ENCODE results near the gene SETX. TPM values are rescaled to one million over a fixed set of nuclear protein-coding genes. Genes with fewer than 3 reads are reported as not detected.
"Not testable (repeated sequence)": the region's sequence is repeated elsewhere in the genome, so short reads cannot be mapped to it uniquely, and the experiment has no call there.

SETX gene
- total RNA-seq, 2 experiments from 2014 or later, result 35.8 to 36.5 TPM

DNA sequence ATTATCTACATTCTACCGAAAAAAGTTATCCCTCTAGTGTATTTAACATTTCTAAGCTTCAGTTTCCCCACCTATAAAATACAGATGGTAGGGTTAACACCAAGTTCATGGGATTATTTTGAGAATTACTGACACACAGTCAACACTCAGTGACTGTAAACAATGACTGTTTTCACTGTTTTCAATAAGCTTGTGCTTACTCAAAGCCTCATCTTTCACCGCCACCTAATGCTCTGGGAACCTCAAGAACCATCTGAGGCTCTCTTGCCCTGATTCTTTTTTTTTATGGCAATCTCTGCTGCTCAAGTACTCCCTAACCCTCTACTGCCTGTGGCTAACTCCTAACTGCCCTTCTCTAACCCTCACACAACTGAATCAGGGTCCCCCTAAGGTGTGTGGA, 59.6 kb downstream of the SETX start:
- ChIA-PET CTCF (interaction anchor here (0.9 to 1.9 kb wide), 2 partner anchors 26 to 55 kb away, joined by 4 read pairs; no protein-coding TSS in a partner anchor), POLR2A (interaction anchor here (1.1 kb wide), 1 partner anchor 60 kb away, joined by 3 read pairs; the partner anchor contains the start of gene SETX)

DNA sequence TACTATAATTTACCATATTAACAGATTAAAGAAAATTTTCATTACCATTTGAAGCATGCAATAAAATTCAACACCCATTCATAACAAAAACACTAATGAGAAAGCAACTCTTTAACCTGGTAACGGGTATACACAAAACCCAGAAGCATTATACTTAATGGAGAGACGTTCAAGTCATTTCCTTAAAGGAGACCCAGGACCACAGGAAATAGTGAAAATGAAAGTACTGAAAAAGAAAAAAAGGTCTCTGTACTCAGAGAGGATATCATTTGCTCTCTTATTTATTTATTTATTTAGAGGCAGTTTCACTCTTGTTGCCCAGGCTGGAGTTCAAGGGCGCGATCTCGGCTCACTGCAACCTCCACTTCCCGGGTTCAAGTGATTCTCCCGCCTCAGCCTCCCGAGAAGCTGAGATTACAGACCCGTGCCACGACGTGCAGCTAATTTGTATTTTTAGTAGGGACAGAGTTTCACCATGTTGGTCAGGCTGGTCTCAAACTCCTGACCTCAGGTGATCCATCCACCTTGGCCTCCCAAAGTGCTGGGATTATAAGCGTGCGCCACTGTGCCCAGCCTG, 61.6 kb downstream of the SETX start:
- POLR2A ChIA-PET, result no interaction called here

DNA sequence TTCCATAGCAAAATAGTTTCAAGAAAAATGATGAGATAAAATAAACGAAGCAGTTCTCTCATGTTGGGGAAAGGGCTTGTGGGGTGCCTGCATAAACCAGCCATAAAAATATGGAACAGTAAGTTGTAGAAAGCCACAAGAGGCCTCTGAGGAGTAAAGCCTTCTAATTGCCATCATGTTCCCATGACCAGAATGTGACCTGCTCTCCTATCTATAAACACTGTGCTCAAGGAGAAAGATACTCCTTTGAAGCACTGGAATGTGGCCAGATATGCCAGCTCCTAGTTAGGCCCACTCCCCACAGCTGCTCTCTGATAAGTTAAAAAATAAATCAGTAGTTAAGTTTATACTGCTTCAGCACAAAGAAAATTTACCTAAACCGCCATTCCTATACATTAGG, 65.8 kb downstream of the SETX start:
- ChIA-PET CTCF (no interaction called here), POLR2A (no interaction called here)

More for the DNA sequence above, 61.6 kb downstream of the SETX start:
- CTCF ChIA-PET, result interaction anchor here (0.7 kb wide), 1 partner anchor 133 kb away, joined by 3 read pairs; no protein-coding TSS in a partner anchor

DNA sequence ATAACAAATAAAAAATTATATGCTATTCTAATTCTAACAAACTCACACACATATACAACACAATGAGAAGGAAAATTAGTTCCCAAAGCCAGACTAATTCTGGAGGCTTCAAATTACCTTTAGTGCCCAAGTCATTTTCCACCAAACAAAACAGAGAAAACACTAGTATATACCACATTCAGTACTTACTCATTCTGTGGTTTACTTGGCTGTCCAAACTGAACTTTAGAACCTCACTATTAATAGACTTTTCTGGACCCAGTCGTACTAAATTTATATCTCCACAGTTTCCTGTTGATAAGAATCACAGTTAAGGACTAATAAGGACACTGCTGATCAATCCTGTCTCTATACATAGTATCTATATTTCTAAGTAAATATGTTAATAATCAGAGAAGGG, 66.4 kb downstream of the SETX start:
- ChIA-PET CTCF (no interaction called here), POLR2A (no interaction called here)

DNA sequence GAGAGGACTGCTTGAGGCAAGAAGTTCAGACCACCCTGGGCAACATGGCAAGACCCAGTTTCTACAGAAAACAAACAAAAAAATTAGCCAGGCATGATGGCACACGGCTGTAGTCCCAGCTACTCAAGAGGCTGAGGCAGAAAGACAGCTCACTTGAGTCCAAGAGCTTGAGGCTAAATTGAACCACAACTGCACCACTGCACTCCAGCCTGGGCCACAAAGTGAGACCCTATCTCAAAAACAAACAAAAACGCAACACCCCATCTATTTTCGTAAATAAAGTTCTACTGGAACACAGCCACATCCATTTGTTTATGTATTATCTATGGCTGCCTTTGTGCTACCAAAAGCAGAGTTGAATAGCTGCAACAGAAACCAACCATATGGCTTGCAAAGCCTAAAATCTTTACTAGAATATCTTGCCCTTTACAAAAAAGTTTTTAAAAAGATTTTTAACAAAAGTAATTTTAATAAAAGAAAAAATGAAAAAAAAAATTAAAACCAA, 67.5 kb downstream of the SETX start:
- ChIA-PET POLR2A (no interaction called here), CTCF (no interaction called here)

DNA sequence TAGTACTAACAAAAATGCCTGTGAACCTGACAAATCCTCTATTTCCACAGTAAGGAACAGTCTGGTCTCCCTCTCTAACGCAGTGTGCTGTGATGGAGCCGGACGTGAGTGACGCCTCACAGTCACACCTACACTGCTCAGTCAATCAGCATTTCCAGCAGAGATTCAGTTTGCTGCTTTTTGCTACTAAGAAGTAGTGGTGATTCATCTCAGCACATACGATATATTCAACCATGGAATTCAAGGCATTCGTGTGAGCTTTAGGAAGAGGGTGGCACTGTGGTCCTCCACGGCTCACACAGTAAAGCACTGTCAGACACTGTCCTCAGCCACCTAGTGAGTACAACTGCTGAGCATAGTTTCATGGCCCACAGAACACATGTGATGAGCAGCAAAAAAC, 70.9 kb downstream of the SETX start:
- ChIA-PET POLR2A (no interaction called here), CTCF (no interaction called here)

DNA sequence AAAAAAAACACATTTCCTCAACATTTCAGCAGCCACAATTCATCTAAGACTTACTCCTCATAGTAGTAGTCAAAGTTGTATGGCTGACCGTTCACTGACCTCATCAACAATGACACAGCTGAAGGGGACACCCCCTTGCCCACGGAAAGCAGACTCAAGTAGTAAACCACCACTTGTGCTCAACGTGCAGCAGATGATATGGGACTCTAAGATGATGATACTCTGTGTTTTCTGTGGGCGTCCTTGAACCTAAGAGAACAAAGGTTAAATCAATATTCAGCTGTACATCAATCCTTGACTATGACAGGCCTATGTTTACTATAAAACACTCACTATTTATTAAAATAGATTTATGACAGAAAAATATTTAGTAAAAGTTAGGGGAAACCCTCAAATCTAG, 71.6 kb downstream of the SETX start:
- POLR2A ChIA-PET, result no interaction called here
- CTCF ChIA-PET, result no interaction called here

DNA sequence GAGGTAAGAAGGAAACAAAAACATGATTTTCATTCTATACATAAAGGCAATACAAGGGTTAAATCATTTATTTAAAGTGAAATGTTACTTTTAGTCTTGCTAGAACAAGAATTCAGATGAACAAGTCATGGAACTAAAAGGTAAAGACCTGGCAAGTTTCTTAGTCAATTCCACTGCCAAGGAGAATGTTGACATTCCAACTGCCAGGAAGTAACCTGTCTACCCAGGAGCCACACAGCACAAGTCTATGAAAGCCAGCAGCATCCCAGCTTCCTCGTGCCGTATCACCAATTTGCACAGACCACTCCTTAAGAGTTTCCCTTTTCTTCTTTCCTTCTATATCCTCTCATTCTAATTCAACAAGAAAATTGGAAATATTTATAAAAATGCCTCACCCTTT, 79.9 kb downstream of the SETX start:
- ChIA-PET CTCF (interaction anchor here (1.4 to 2.5 kb wide), 2 partner anchors 16 to 22 kb away, joined by 3 to 9 read pairs; no protein-coding TSS in a partner anchor), POLR2A (interaction anchor here (0.6 kb wide), 1 partner anchor 17 kb away, joined by 3 read pairs; no protein-coding TSS in a partner anchor)

DNA sequence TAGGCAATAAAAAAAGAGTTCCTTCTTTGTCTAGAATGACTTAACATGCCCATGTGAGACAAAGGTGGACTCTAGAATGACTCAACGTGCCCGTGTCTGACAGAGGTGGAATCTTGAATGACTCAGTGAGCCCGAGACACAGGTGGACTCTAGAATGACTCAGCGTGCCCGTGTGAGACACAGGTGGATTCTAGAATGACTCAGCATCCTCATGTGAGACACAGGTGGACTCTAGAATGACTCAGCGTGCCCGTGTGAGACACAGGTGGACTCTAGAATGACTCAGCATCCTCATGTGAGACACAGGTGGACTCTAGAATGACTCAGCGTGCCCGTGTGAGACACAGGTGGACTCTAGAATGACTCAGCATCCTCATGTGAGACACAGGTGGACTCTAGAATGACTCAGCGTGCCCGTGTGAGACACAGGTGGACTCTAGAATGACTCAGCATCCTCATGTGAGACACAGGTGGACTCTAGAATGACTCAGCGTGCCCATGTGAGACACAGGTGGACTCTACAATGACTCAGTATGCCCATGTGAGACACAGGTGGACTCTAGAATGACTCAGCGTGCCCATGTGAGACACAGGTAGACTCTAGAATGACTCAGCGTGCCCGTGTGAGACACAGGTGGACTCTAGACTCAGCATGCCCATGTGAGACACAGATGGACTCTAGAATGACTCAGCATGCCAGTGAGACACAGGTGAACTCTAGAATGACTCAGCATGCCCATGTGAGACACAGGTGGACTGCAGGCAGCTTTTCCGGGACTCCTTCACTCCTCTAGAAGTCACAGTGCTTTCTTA, 84.9 kb downstream of the SETX start:
- CTCF ChIA-PET, result interaction anchor here (1.4 to 1.6 kb wide), 2 partner anchors 10 to 25 kb away, joined by 4 to 6 read pairs; no protein-coding TSS in a partner anchor
- POLR2A ChIA-PET, result not testable (repeated sequence)

DNA sequence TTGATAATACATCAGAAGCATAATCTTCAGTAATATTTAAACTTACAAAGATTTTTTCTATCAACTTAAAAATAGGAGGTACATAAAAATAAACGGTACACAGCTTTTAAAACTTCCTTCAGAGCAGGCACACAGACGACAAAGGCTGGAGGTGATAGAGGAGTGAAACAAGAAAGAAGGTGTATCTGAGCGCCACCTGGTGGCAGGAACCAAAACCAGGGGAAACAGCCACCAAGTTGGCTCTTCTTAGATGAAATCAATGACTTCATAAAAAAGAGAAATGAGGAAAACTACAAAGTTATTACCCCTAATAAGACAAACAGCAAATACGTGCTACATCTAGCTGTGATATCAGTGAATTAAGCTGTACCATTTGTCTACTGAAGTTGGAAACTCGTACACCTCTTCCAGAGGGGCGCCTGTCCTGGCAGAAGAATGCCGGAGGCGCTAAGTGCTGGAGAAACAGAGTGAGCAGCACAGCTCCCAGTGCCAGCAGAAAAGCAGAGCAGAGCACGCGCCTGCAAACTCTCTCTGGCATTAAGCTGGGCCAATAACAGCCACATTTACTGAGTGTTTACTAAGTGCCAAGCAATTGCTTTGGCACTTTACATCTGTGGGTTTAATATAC, 85.9 kb downstream of the SETX start:
- CTCF ChIA-PET, result interaction anchor here (0.6 to 1.9 kb wide), 6 partner anchors 9 to 506 kb away, joined by 3 to 6 read pairs (median 4); no protein-coding TSS in a partner anchor
- POLR2A ChIA-PET, result no interaction called here

DNA sequence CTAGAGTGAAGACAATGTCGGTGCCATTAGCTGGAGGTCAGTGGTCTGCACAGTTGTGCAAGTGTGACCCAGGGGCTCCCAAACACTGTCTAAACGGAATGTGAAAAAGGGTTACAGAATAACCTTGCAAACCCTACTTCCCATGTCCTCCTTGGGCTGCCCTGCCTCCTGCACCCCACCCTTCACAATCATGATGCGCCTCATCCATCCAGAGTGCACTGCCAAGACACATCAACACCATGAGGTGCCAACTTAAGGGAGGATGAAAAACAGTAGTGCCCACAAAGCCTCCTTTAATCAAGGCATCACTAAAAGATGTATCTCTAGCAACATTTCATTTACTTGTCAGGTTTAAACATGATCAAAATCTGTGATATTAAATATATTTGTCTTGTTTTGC, 87.1 kb downstream of the SETX start:
- POLR2A ChIA-PET, result no interaction called here
- CTCF ChIA-PET, result interaction anchor here (1.9 kb wide), 1 partner anchor 505 kb away, joined by 4 read pairs; no protein-coding TSS in a partner anchor

DNA sequence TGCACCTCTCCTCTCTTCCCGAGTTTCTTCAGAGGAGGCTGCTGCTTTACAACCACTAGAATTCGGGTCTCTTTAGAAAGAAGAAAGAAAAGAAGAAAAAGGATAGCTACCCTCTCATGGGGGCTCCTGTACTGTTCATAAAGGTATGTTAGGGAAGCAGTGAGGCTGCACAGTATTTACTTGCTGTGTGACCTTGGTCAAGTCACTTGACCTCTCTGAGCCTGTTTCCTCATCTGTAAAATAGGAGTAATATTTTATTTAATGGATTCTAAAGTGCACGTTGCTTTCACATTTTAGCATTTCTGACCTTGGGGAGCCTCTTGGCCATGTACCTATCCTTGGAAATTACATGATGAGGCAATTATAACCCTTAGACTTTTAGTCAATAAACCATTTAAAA, 88.8 kb downstream of the SETX start:
- ChIA-PET CTCF (interaction anchor here (1.0 kb wide), 1 partner anchor 13 kb away, joined by 3 read pairs; no protein-coding TSS in a partner anchor), POLR2A (no interaction called here)

DNA sequence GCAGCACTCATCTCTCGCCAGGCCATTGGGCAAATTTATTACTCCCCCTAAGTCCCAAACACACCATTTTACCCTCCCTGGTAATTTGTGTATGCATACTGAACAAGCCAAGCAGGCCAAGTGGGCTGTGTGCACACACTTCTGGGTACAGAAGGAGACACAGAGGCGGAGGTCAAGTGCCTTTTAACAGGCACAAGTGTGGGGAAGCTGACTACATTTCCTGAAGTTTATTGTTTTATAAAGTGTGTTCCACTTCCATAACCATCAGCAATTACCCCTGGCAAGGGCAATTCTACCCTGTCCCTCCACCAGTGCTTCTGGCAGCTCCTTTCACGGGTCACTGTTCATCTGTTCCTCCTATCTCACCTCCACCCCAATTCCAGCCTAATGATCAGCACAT, 93.9 kb downstream of the SETX start:
- ChIA-PET POLR2A (no interaction called here), CTCF (interaction anchor here (1.2 to 3.6 kb wide), 3 partner anchors 9 to 91 kb away, joined by 3 to 12 read pairs (median 3); no protein-coding TSS in a partner anchor)

DNA sequence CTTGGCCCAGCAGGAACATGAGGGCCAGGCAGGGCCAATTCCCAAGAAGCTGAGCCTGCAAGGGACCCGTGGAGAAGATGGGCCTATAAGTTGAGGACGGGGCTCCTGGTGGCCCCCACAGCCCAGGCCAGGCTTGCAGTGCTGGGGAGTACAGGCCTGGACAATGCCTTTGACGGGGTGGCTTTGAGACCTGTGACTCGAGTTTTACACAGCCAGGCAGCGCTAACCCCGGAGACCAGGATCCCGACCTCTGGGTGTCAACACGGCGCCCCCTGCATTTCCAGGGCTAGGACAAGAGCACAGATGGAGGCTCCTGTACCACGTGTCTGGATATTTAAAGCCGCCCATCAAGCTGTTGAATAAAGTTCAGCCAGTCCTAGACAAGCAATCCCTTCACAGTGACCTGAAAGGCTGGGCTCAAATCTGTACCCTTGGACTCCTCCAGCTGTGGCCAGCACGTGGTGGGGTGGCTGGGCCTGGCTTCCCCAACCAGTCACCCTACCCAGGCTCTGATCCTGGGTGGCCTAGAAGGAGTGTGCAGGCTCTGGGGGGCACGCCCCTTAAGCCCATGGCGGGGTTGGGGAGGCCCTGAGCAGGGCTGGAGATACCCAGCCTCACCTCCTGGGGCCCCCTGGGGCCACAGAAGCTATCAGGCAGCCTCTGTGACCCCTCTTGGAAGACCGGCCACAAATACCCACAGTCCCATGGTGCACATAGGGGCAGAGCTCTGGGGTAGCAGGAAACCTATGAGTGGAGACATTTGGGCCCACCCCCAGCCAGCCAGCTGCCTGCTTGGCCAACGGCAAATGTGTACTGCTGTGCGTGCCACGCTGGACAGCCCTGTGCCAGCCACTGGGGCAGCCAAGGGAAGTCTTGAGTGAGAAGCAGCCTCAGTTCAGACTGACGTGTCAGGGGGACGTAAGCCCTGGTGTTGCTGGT, 104.2 kb downstream of the SETX start:
- CTCF ChIA-PET, result interaction anchor here (0.6 to 0.9 kb wide), 2 partner anchors 161 to 488 kb away, joined by 3 to 4 read pairs; no protein-coding TSS in a partner anchor
- POLR2A ChIA-PET, result interaction anchor here (0.6 kb wide), 1 partner anchor 490 kb away, joined by 3 read pairs; no protein-coding TSS in a partner anchor

DNA sequence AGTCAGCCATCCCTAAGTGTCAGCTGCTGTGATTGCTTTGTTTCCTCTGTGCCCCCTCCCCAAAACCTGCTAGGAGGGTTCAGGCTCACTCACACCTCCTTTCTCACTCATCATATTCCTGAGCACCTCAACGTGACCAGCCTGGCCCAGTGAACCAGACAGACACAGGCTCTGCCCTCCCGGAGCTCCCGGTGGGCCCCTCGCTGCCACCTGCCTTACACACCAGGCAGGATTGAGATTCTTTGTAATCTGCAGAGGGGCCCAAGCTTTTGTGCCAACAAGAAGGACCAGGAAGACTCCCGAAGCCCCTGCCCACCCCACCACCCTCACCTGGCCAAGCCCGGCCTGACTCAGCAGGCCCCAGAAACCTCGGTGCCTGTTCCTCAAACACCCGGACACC, 105.1 kb downstream of the SETX start:
- ChIA-PET POLR2A (no interaction called here), CTCF (interaction anchor here (0.8 kb wide), 1 partner anchor 487 kb away, joined by 3 read pairs; no protein-coding TSS in a partner anchor)

DNA sequence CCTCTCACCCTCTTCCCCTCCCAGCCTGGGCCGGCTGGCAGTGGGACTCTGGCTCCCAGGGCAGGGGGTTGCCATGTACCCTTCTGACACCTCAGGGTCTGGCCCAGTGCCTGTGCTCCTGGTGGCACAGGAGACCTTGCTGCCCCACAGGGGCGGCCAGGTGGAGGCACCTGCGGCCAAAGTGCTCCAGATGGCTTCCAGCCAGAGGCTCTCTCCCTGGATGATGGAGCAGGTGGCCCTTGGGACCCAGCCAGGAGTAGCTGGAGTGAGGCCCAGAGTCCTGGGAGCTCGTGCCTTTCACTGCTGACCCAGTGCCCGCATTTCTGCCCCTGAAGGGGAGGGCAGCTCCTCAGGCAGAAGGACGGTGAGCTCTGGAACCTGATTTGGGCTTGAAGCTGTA, 105.7 kb downstream of the SETX start:
- ChIA-PET CTCF (interaction anchor here (0.8 kb wide), 1 partner anchor 486 kb away, joined by 3 read pairs; no protein-coding TSS in a partner anchor), POLR2A (no interaction called here)

DNA sequence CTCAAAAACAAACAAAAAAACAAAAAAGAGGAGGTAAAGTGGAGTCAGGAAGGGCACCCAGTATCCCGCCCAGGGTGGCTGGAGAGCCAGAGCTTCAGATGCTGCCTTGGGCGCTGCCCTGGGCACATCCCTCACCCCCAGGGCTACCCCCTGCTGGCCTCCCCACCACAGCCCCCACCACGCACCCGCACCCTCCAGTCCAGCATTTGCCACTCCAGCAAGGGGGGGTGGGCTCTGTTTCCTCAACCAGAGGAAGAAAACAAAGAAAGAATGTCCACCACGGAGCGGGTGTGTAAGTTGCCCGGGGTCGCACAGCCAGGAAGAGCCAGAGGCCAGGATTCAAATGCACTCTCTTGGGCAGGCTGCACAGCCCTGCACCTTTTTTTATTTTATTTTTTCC, 106.8 kb downstream of the SETX start:
- ChIA-PET POLR2A (no interaction called here), CTCF (interaction anchor here (0.6 kb wide), 1 partner anchor 165 kb away, joined by 3 read pairs; no protein-coding TSS in a partner anchor)

DNA sequence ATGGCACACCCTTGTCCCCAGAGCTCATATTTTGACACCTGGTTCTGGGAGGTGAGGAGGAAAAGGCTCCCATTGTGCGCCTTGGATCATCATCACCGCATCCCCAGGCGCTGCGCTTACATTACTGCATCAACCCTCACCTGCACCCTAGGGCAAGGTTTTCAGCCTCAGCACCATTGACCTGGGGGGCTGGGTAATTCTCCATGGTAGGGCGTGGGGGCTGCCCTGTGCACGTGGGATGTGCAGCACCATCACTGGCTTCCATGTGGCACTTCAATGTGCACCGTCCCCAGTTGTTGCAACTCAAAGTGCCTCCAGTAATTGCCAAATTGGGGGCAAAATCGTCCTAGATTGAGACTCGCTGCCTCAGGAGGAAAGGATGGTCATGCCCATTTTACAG, 109.3 kb downstream of the SETX start:
- POLR2A ChIA-PET, result no interaction called here
- CTCF ChIA-PET, result interaction anchor here (0.7 to 1.0 kb wide), 3 partner anchors 14 to 75 kb away, joined by 3 to 4 read pairs (median 3); no protein-coding TSS in a partner anchor

All from activated CD8-positive, alpha-beta memory T cell treated with anti-CD3 and anti-CD28 coated beads for 36 hours (primary cell).